ENCODE results near the gene RNF113B. TPM values are rescaled to one million over a fixed set of nuclear protein-coding genes. Genes with fewer than 3 reads are reported as not detected.

The RNF113B gene
- total RNA-seq, 1 donor from 2014 or later = not detected

- TF ChIP-seq CTCF (IDR thresholded peaks at IDR 0.05; ENCODE audit: insufficient read depth, low read length, severe bottlenecking) = no peak
- DNase-seq (ENCODE audit: low read depth) (no peak), FAIRE-seq (no peak)
- no peaks in the 10 kb centered on the region for H3K27me3 ChIP-seq (ENCODE audit: control insufficient read depth, insufficient read depth, low read length)
- H3K4me3 ChIP-seq (ENCODE audit: low read depth, low read length) = no peak overlapping the region
- no peaks in the 10 kb centered on the region for H3K36me3 ChIP-seq (ENCODE audit: control insufficient read depth, insufficient read depth, low read length)
Measured at GRCh38 chr13:98195054-98195791, 18.2 kb upstream of the RNF113B start.

GRCh38 chr13:98192008-98192407, 14.9 kb upstream of the RNF113B start:
- no peak overlapping the region for H3K4me3 ChIP-seq (ENCODE audit: low read depth, low read length)
- FAIRE-seq = no peak
- no peaks in the 10 kb centered on the region for H3K27me3 ChIP-seq (ENCODE audit: control insufficient read depth, insufficient read depth, low read length)
- H3K36me3 ChIP-seq (ENCODE audit: control insufficient read depth, insufficient read depth, low read length) = no peaks in the 10 kb centered on the region
- no peak for TF ChIP-seq CTCF (IDR thresholded peaks at IDR 0.05; ENCODE audit: insufficient read depth, low read length, severe bottlenecking)
- DNase-seq (ENCODE audit: low read depth) = no peak

GRCh38 chr13:98190889-98191444, 13.9 kb upstream of the RNF113B start:
- DNase-seq (ENCODE audit: low read depth) = no peak
- Histone ChIP-seq H3K27me3 (ENCODE audit: control insufficient read depth, insufficient read depth, low read length) (no peaks in the 10 kb centered on the region), H3K36me3 (ENCODE audit: control insufficient read depth, insufficient read depth, low read length) (no peaks in the 10 kb centered on the region), H3K4me3 (ENCODE audit: low read depth, low read length) (no peak overlapping the region)
- no peak for TF ChIP-seq CTCF (IDR thresholded peaks at IDR 0.05; ENCODE audit: insufficient read depth, low read length, severe bottlenecking)
- FAIRE-seq = peak; percentile 18

GRCh38 chr13:98189841-98190505, 12.9 kb upstream of the RNF113B start:
- no peak overlapping the region for H3K4me3 ChIP-seq (ENCODE audit: low read depth, low read length)
- DNase-seq (ENCODE audit: low read depth) (no peak), FAIRE-seq (no peak)
- no peak for TF ChIP-seq CTCF (IDR thresholded peaks at IDR 0.05; ENCODE audit: insufficient read depth, low read length, severe bottlenecking)
- H3K27me3 ChIP-seq (ENCODE audit: control insufficient read depth, insufficient read depth, low read length) = no peaks in the 10 kb centered on the region
- H3K36me3 ChIP-seq (ENCODE audit: control insufficient read depth, insufficient read depth, low read length) = no peaks in the 10 kb centered on the region

GRCh38 chr13:98188544-98189166, 11.6 kb upstream of the RNF113B start:
- DNase-seq (ENCODE audit: low read depth) (no peak), FAIRE-seq (peak; percentile 28)
- no peak overlapping the region for H3K4me3 ChIP-seq (ENCODE audit: low read depth, low read length)
- no peak for TF ChIP-seq CTCF (IDR thresholded peaks at IDR 0.05; ENCODE audit: insufficient read depth, low read length, severe bottlenecking)
- no peaks in the 10 kb centered on the region for H3K36me3 ChIP-seq (ENCODE audit: control insufficient read depth, insufficient read depth, low read length)
- no peaks in the 10 kb centered on the region for H3K27me3 ChIP-seq (ENCODE audit: control insufficient read depth, insufficient read depth, low read length)
